ENCODE results near the gene B3GNT7. TPM values are rescaled to one million over a fixed set of nuclear protein-coding genes. Genes with fewer than 3 reads are reported as not detected.

The B3GNT7 gene
- total and polyA plus RNA-seq, 2 of the 8 experiments (the other 6 are each of a cell fraction or from before 2014, with no cell fraction given) = 26.4 to 73.1 TPM

DNA sequence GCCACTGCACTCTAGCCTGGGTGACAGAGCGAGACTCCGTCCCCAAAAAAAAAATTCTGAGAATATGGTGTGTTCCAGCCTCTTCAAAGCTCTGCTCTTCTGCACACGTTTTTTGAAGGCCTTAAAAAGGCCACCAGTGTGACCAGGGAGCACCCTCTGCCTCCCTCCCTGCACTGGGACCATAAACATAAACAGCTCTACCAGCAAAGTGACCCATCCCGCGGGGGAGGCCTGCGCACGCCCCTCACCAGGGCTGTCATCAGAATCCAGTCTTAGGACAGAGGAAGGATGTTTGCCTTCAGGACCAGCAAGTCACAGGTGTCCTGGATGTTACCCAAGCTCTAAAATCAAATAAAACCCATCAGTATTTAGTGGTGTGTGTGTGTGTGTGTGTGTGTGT, 23.2 kb upstream of the B3GNT7 start (continued):
- TF ChIP-seq RXRA (IDR thresholded peaks at IDR 0.05; ENCODE audit: insufficient read depth, low read depth, low read length) = no peak
